Measurements from ENCODE around the gene CD59.
"Not testable (repeated sequence)": the region's sequence is repeated elsewhere in the genome, so short reads cannot be mapped to it uniquely, and the experiment has no call there.

The CD59 gene

DNA sequence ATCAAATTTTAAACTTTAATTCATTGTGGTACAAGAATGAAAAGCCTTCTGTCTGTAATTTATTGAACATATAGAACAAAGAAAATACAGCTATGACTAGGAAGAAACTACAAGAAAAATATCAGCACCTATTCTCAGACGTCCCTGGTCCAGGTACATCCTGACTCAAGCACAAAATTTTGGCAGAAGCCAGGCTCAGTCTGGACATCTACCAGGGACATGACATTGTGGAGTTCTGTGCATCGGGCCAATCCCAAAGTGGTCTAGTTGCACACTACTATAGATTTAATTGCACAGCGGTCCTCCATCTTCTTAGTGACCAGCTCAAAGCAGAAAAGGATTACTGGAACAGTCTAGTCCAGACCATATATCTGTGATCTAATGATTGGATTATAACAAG, 15.7 kb upstream of the CD59 start:
- in situ Hi-C loops (cut with HindIII; ENCODE audit: low pct_ligation_motif_present, low pct_unique_long_range_greater_than_20kb, low sequenced_read_pairs): no loop called here

DNA sequence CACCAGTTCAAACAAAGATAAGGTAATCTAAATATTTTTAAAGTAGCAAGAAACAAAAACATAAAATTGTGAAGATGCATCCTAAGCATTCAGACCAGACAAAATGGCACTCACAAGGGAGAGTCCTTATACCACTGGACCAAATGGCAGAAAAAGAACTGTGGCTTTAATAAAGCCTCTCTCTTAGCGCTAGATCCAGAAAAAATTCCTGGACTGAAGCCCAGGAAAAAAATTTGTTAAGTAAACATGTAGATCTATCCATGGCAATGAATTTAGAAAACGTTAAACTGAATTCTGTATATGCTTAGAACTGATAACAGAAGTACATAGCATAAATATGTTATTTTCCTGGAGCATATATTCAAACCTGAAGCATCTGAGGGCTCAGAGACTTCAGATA, 11.8 kb upstream of the CD59 start:
- no peak for DNase-seq
- in situ Hi-C loops (cut with HindIII; ENCODE audit: low pct_ligation_motif_present, low pct_unique_long_range_greater_than_20kb, low sequenced_read_pairs): no loop called here

More for the DNA sequence above, 15.7 kb upstream of the CD59 start:
- DNase-seq: no peak

DNA sequence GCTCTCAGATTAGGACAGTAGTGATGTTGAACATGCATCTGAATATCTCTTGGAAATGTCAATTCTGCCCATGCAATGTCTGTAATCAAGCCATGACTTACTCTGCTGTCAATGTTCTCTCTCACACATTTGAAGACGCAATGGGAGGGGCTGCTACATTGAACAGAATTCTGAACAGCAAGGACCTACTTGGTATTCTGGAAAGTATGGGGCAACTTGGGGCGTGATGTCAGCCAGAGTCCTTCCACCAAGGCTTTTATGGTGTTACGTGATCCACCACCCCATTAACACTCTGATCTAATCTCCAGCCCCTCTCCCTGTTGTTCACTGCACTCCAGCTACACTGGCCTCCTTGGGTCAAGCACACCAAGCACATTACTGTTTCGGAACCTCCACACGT, 7.1 kb upstream of the CD59 start:
- in situ Hi-C loops (cut with HindIII; ENCODE audit: low pct_ligation_motif_present, low pct_unique_long_range_greater_than_20kb, low sequenced_read_pairs): no loop called here
- no peak for DNase-seq

DNA sequence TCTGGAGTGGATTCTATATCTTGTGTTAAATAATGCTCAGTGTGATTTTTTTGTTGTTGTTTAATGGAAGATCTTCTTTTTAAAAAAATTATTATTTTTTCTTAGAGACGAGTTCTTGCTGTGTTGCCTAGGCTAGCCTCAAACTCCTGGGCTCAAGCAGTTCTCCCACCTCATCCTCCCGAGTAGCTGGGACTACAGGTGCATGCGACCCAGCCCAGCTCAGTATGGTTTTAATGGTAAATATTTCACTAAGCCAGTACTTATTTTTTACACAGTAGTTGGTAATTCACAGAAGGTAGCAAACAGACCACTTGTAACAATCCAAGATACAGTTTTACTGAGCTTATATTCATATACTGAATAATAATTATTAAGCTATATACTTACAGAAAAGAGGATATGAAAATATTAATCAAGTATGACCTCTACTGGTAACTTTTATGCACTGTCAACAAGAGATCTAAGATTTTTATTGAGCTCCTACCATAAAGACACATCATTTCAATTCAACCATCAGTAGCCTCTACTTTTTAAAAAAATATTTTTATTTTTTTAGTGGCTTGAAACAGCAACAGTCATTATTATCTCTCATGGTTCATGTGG, 6.1 kb upstream of the CD59 start:
- peak; percentile 31 for DNase-seq
- in situ Hi-C loops (cut with HindIII; ENCODE audit: low pct_ligation_motif_present, low pct_unique_long_range_greater_than_20kb, low sequenced_read_pairs): no loop called here

DNA sequence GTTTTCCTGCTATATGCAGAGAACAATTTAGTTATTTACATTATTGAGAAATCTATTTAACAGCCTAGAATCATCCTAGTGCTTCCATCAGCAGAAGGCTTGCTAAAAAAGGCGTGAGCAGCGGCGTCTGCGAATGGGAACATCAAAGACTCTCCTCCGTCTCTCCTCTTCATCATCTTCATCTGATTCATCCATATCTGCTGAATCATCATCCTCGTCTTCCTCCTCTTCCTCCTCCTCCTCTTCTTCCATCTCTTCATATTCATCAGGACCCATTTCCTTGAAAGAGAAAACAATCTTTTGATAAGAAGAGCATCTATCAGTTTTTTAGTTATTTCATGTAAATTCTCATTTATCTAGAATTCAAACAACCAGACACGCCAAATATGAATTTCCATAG, 5.6 kb upstream of the CD59 start:
- in situ Hi-C loops (cut with HindIII; ENCODE audit: low pct_ligation_motif_present, low pct_unique_long_range_greater_than_20kb, low sequenced_read_pairs): no loop called here
- no peak for DNase-seq

DNA sequence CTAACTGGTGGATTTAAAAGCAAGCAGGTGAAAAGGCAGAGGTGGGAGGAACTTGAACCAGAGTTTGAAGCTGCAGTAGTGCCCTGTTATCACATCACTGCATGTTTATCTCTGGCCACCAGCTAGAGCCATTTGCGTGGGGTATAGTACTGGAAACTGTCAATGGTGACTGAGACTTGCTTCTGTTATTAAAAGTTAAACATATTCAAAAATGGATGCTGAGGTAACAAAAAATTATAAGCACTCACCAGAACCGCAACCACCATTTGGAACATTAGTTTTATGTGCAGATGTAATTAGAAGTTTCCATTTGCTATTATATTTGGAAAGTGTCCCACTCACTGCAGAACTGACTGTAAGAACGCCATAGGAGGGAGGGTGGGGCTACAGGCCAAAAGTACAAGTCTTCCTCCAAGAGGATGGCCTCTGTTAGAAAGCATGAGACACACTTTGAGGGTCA, 1.2 kb upstream of the CD59 start:
- in situ Hi-C loops (cut with HindIII; ENCODE audit: low pct_ligation_motif_present, low pct_unique_long_range_greater_than_20kb, low sequenced_read_pairs): no loop called here
- DNase-seq: no peak

DNA sequence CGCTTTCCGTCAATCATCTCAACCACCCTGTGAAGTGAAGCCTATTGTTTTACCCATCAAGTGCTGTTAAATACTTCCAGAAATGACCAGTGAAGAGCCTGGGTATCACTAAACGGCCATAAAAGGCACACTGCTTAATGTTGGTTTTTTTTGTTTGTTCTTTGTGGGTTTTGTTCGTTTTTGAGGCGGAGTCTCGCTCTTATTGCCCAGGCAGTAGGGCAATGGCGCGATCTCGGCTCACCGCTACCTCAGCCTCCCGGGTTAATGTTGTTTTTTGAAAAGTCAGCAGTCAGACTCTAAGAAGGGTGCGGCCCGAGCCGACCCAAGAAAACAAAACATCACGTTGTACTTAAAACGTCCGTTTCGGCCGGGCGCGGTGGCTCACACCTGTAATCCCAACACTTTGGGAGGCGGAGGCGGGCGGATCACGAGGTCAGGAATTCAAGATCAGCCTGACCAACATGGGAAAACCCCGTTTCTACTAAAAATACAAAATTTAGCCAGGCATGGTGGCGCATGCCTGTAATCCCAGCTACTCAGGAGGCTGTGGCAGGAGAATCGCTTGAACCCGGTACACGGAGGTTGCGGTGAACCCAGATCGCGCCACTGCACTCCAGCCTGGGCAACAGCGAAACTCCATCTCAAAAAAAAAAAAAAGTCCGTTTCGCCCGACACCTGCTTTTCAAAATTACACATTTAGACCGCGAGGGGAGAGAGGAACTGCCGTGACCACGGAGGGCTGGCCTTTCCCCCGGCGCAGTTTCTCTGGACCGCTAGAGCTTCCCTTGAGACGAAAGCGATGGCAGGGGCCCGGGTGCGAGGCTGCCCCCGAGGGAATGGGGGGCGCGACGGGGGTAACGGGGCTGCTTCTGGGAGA, 714 bp downstream of the CD59 start:
- in situ Hi-C loops (cut with HindIII; ENCODE audit: low pct_ligation_motif_present, low pct_unique_long_range_greater_than_20kb, low sequenced_read_pairs): no loop called here
- peak; percentile 54 for DNase-seq

DNA sequence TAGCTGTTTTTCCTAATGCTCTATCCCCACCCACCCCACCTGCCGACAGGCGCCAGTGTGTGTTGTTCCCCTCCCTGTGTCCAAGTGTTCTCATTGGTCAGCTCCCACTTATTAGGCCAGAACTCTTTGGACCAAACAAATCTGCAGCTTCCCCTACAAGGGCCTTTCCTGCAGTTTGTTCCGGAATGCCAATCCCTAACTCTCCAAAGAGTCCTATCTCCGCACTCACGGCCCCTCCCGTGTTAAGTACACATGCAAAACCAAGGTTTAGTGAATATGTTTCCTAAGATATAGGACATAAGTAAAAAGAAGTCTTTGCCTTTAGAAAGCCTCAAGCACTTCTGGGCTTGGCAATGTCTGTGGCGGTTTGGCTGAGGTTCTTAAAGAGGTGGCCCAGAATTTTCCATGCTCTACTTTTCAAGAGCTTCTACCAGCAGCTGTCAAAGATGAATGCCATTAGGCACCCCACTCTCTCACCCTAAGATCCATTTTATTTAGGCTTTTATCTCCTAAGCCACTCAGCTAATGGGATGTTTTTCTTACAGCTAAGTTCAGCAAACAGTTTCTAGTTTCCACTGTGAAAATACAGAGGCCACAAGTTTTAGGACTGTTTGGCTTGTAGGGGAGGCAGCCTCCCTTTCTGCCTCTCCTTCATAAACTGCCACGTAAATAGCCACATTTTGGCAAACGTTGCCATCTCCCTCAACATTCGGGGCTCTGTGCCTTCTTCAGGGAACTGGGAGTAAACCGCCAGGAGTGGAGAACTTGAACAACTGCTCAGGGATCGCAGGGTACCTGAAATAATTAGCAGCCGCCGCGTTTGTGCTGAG, 1.6 kb downstream of the CD59 start:
- DNase-seq: no peak
- in situ Hi-C loops (cut with HindIII; ENCODE audit: low pct_ligation_motif_present, low pct_unique_long_range_greater_than_20kb, low sequenced_read_pairs): no loop called here

DNA sequence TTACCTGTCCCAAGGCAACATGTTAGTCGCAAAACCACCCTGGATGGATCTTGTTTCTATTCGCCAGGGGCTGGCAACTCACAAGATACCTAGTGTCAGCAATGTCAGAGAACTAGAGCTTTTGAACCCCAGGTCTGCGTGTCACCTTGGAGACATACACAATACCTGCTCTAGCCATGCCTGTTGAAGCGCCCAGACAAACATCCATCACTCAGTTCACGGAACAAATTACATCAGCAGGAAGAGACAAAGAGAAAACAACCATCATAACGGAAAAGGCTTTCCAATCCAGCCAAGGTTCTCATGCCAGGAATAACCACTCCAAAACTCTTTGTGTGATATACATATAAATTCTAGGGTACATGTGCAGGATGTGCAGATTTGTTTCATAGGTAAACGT, 2.2 kb downstream of the CD59 start:
- in situ Hi-C loops (cut with HindIII; ENCODE audit: low pct_ligation_motif_present, low pct_unique_long_range_greater_than_20kb, low sequenced_read_pairs): no loop called here
- no peak for DNase-seq

DNA sequence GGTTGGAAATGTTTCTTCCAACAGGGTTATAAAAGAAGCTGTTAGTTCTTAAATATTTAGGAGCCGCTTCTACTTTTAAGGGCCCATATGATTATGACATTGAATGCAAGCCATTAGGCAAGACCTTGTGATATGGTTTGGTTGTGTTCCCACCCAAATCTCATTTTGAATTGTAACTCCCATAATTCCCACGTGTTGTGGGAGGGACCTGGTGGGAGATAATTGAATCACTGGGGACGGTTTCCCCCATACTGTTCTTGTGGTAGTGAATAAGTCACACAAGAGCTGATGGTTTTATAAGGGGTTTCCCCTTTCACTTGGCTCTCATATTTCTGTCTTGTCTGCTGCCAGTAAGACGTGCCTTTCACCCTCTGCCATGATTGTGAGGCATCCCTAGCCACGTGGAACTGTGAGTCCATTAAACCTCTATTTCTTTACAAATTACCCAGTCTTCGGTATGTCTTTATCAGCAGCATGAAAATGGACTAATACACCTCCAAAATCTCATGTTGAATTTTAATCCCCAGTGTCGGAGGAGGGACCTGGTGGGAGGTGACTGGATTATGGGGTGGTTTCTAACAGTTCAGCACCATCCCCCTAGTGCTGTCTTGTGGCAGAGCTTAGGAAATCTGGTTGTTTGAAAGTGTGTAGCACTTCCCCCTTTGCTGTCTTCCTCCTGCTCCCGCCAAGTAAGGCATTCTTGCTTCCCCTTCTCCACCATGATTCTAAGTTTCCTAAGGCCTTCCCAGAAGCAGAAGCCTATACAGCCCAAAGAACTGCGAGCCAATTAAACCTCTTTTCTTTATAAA, 4.3 kb downstream of the CD59 start:
- in situ Hi-C loops (cut with HindIII; ENCODE audit: low pct_ligation_motif_present, low pct_unique_long_range_greater_than_20kb, low sequenced_read_pairs): no loop called here
- no peak for DNase-seq

DNA sequence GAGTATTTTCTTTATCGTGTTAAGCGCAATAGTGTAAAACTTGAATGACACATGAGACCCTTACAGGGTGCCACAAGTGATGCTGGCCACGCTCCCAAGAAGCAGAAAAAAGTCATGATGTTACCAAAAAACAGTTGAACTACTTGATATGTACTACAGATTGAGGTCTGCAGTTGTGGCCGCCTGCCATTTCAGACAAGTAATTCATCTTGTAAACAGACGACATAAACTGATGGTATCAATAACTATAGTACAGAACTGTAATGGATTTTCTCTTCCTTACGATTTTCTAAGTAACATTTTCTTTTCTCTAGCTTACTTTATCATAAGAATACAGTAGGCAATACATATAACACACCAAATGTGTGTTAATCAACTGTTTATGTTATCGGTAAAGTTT, 5.5 kb downstream of the CD59 start:
- DNase-seq: no peak
- in situ Hi-C loops (cut with HindIII; ENCODE audit: low pct_ligation_motif_present, low pct_unique_long_range_greater_than_20kb, low sequenced_read_pairs): no loop called here

DNA sequence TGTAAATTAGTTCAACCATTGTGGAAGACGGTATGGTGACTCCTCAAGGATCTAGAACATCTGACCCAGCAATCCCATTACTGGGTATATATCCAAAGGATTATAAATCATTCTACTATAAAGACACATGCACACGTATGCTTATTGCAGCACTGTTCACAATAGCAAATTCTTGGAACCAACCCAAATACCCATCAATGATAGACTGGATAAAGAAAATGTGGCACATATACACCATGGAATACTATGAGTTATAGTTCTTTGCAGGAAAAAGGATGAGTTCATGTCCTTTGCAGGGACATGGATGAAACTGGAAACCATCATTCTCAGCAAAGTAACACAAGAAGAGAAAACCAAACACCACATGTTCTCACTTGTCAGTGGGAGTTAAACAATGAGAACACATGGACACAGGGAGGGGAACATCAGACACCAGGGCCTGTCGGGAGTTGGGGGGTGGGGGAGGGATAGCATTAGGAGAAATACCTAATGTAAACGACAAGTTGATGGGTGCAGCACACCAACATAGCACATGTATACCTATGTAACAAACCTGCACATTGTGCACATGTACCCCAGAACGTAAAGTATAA, 7.1 kb downstream of the CD59 start:
- DNase-seq; in situ Hi-C loops (cut with HindIII; ENCODE audit: low pct_ligation_motif_present, low pct_unique_long_range_greater_than_20kb, low sequenced_read_pairs): not testable (repeated sequence)

DNA sequence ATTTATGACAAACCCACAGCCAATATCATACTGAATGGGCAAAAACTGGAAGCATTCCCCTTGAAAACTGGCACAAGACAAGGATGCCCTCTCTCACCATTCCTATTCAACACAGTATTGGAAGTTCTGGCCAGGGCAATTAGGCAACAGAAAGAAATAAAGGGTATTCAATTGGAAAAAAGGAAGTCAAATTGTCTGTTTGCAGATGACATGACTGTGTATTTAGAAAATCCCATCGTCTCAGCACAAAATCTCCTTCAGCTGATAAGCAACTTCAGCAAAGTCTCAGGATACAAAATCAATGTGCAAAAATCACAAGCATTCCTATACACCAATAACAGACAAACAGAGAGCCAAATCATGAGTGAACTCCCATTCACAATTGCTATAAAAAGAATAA, 8.7 kb downstream of the CD59 start:
- in situ Hi-C loops (cut with HindIII; ENCODE audit: low pct_ligation_motif_present, low pct_unique_long_range_greater_than_20kb, low sequenced_read_pairs); DNase-seq: not testable (repeated sequence)

DNA sequence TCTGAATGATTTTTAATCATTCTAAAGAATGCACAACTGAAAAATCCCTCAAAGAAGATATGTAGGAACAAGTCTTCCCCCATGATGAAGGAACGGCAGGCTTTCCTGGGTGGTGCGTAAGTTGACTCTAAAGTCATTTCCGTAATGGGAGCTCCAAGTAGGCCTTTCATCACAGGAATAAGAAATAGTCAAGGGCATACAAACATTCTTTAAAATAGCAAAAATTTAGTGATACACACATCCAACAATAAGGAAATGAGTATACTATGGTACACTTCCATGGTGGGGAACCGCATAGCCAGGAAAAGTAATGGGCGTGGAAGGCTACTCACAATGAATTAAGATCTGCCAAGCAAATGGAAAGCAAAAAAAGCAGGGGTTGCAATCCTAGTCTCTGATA, 10.7 kb downstream of the CD59 start:
- in situ Hi-C loops (cut with HindIII; ENCODE audit: low pct_ligation_motif_present, low pct_unique_long_range_greater_than_20kb, low sequenced_read_pairs): no loop called here
- no peak for DNase-seq

DNA sequence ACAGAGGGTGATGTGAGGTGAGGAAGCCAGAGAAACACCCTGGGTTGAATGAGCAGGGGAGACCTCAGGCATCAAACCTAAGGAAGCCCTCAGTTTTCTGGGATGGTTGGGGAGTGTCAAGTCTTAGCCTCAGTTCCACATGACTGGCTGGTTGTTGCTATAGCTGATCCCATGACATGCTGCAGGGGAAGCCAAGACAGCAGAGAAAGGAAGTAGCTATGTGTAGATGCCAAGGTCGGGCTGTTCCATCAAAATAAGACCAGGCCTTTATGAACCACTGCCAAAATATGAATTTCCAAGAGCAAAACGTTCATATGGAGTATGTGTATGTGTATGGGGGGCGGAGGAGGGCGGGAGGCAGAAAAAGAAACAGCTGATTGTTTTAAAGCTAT, 11.6 kb downstream of the CD59 start:
- in situ Hi-C loops (cut with HindIII; ENCODE audit: low pct_ligation_motif_present, low pct_unique_long_range_greater_than_20kb, low sequenced_read_pairs): no loop called here
- DNase-seq: peak; percentile 64

DNA sequence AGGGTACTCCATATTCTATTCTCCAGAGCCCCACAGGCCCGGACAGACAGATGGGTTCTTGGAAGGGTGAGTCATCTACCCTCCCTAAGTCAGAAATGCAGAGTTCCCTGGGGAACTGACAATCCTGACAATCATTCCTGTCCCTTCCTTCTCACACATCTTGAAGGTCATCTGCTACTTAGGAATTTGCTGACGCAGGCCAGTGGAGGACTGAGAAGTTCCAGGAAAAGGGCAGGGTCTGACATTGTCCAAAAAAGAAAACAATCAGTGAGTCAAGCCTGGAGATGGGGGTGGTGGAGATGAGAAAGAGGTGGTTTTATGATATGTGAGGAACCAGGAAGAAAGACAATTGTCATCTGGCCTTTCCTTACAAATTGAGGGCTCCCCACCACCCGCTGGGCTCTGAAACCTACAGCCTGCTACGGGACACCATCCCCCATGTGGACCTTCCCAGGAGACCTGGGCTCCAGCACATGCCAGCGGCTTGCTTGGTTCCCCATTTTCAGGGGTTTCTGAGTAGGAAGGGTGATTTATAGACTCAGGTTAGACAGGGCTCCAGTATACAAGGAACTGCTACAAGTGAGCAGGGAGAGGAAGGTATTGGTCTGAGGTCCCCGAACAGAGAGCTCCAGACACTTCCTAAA, 12.9 kb downstream of the CD59 start:
- in situ Hi-C loops (cut with HindIII; ENCODE audit: low pct_ligation_motif_present, low pct_unique_long_range_greater_than_20kb, low sequenced_read_pairs): no loop called here
- DNase-seq: peak; percentile 58

DNA sequence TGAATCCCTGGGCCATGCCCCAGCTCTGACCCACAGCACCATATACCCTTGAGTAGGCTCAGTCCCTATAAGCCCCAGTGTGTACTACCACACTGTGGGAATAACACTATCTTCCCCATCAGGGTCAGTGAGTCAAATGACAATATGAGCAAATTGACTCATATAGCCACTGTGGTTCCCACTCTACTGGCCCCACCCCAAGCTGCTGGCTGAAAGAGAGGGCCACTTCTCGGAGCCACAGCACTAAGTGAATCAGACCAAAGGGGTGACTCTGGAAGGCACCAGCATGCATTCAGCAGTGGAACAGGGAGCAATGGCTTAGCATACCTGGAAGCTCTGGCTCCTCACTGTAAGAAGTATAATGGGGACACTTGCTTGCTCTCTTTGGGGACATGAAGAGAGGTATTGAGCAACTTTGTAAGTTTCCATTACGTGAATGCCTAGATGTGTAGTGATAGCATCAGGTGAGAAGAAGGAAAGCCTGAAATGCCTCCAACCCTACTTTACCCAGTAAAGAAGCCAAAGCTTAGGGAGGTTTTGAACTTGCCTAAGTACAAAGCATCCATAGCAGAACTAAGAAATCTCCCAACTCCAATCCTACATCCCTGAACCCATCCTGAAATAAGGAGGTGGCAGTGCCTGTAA, 13.5 kb downstream of the CD59 start:
- in situ Hi-C loops (cut with HindIII; ENCODE audit: low pct_ligation_motif_present, low pct_unique_long_range_greater_than_20kb, low sequenced_read_pairs): no loop called here
- DNase-seq: no peak

Data from ACHN (cell line).